A549 (cell line): ENCODE results near the gene PARVB. TPM values are rescaled to one million over a fixed set of nuclear protein-coding genes. Genes with fewer than 3 reads are reported as not detected.
A peak's percentile ranks its signal among the peaks of the same experiment; 100 is the strongest.

Experiments
- ATAC-seq, 2 experiments: fragments of 200-7000 bp in 1 of 2; fragments of >200 bp in 1 of 2; cut with Nextera tagmentation in 1 of 2; cut with Tn5 transposase in 1 of 2; 3 replicates each; pipeline versions ENCODE4 v1.8.0 to v1.9.1; 2018 to 2020; ENCODE audit warnings: mild to moderate bottlenecking in 1 of 2, moderate library complexity in 1 of 2
- CTCF ChIA-PET: fragments of 300-600 bp; sonication (Branson Sonifier 250); formaldehyde crosslinking; extraction: SDS; loops from one replicate; lab custom pipeline; 2021; ENCODE audit warnings: antibody characterized with exemption, inconsistent platforms; lab: Yijun Ruan, JAX
- POLR2A ChIA-PET: fragments of 350-600 bp; formaldehyde crosslinking; extraction: SDS; loops from one replicate; lab custom pipeline; 2021; ENCODE audit warnings: antibody characterized with exemption, inconsistent platforms; lab: Yijun Ruan, JAX
- DNase-seq, 2 experiments: peaks; one replicate each; pipeline versions ENCODE4 v3.0.0 to v3.0.0-alpha.2; 2011 to 2016; ENCODE audit warnings: low read depth in 1 of 2, low spot score in 1 of 2
- FAIRE-seq: peaks from 2 replicates; lab custom pipeline; 2011; peaks lifted over from hg19 to GRCh38; lab: Jason Lieb, UNC
- H3K27ac ChIP-seq, 2 experiments: fragments of >200 bp; sonication (Bioruptor Twin); formaldehyde crosslinking; 3 replicates each; pipeline ENCODE4 v1.5.1; 2016 to 2017
- H3K4me1 ChIP-seq: fragments of >200 bp; sonication (Bioruptor Twin); formaldehyde crosslinking; 3 replicates; pipeline ENCODE4 v1.6.1; 2016
- H3K4me2 ChIP-seq: fragments of >200 bp; sonication (Bioruptor Twin); formaldehyde crosslinking; 3 replicates; pipeline ENCODE4 v1.6.1; 2016
- H3K4me3 ChIP-seq: fragments of >200 bp; sonication (Bioruptor Twin); formaldehyde crosslinking; 3 replicates; pipeline ENCODE4 v1.5.1; 2016
- H3K9me3 ChIP-seq: fragments of >200 bp; sonication (Bioruptor Twin); formaldehyde crosslinking; 3 replicates; pipeline ENCODE4 v1.6.1; 2016
- CEBPB ChIP-seq, 2 experiments: fragments of >200 bp in 1 of 2; sonication (Bioruptor Twin) in 1 of 2; formaldehyde crosslinking in 1 of 2; IDR thresholded peaks; 2 replicates each; pipeline ENCODE4 v1.6.1; 2012 to 2016
- E2F6 ChIP-seq: IDR thresholded peaks from 2 replicates; pipeline ENCODE4 v1.6.1; 2012; ENCODE audit warnings: low read depth, borderline replicate concordance
- EHF ChIP-seq: fragments of 250-450 bp; sonication (Bioruptor Pico); IDR thresholded peaks from 2 replicates; pipeline ENCODE4 v1.5.0; 2020; ENCODE audit warnings: mild to moderate bottlenecking
- ESRRA ChIP-seq: fragments of 150-350 bp; IDR thresholded peaks from 2 replicates; pipeline ENCODE4 v1.6.1; 2014; ENCODE audit warnings: mild to moderate bottlenecking, low read length, borderline replicate concordance
- FOSB ChIP-seq: fragments of 250-450 bp; sonication (Bioruptor Pico); IDR thresholded peaks from 2 replicates; pipeline ENCODE4 v1.5.0; 2020; ENCODE audit warnings: mild to moderate bottlenecking, moderate library complexity
- FOSL2 ChIP-seq, 2 experiments: fragments of 450-650 bp in 1 of 2; fragments of >200 bp in 1 of 2; sonication (Bioruptor Twin) in 1 of 2; formaldehyde crosslinking; IDR thresholded peaks; 2 replicates each; pipeline versions ENCODE4 v1.5.0 to v1.6.1; 2016 to 2020; ENCODE audit warnings: mild to moderate bottlenecking in 1 of 2, moderate library complexity in 1 of 2
- FOXS1 ChIP-seq: fragments of 250-450 bp; sonication (Bioruptor Pico); IDR thresholded peaks from 2 replicates; pipeline ENCODE4 v1.5.0; 2020; ENCODE audit warnings: mild to moderate bottlenecking, moderate library complexity
- GATA3 ChIP-seq: IDR thresholded peaks from 2 replicates; pipeline ENCODE4 v1.6.1; 2012; ENCODE audit warnings: borderline replicate concordance
- HOXA7 ChIP-seq: fragments of 250-450 bp; sonication (Bioruptor Pico); IDR thresholded peaks from 2 replicates; pipeline ENCODE4 v1.5.0; 2020; ENCODE audit warnings: mild to moderate bottlenecking, moderate library complexity
- HOXB5 ChIP-seq: fragments of 250-450 bp; sonication (Bioruptor Pico); IDR thresholded peaks from 2 replicates; pipeline ENCODE4 v1.5.0; 2020; ENCODE audit warnings: mild to moderate bottlenecking, moderate library complexity
- JUN ChIP-seq, 2 experiments: fragments of >200 bp; sonication (Bioruptor Twin); formaldehyde crosslinking; IDR thresholded peaks; 2 replicates in 1 of 2; 3 replicates in 1 of 2; pipeline ENCODE4 v1.6.1; 2016 to 2017
- JUNB ChIP-seq: fragments of >200 bp; sonication (Bioruptor Twin); formaldehyde crosslinking; IDR thresholded peaks from 2 replicates; pipeline ENCODE4 v1.6.1; 2016
- KDM5A ChIP-seq: fragments of 200-600 bp; sonication (generic); IDR thresholded peaks from 2 replicates; pipeline ENCODE4 v1.6.1; 2016; ENCODE audit warnings: antibody characterized with exemption, mild to moderate bottlenecking
- MAFK ChIP-seq: fragments of 450-650 bp; IDR thresholded peaks from 2 replicates; pipeline ENCODE4 v1.6.1; 2014; ENCODE audit not compliant: partially characterized antibody
- MAZ ChIP-seq: fragments of 150-350 bp; IDR thresholded peaks from 2 replicates; pipeline ENCODE4 v1.6.1; 2014; ENCODE audit warnings: antibody characterized with exemption, low read depth, low read length, borderline replicate concordance
- NFE2L2 ChIP-seq: fragments of 150-350 bp; conservative IDR thresholded peaks from 2 replicates; pipeline ENCODE4 v1.6.1; 2014; ENCODE audit warnings: low read length
- NR3C1 ChIP-seq: fragments of >200 bp; sonication (Bioruptor Twin); formaldehyde crosslinking; IDR thresholded peaks from 3 replicates; pipeline ENCODE4 v1.6.1; 2017
- PHF8 ChIP-seq: fragments of 200-600 bp; sonication (generic); IDR thresholded peaks from 2 replicates; pipeline ENCODE4 v1.6.1; 2016; ENCODE audit warnings: low read depth, mild to moderate bottlenecking, antibody characterized with exemption, moderate library complexity, borderline replicate concordance
- POLR2A ChIP-seq: IDR thresholded peaks from 2 replicates; pipeline ENCODE4 v1.6.1; 2012; ENCODE audit warnings: mild to moderate bottlenecking, low read length
- POLR2AphosphoS2 ChIP-seq: conservative IDR thresholded peaks from 2 replicates; pipeline ENCODE4 v1.6.1; 2012; ENCODE audit warnings: low read length, improper control_type of control experiment, inconsistent platforms
- RAD21 ChIP-seq, 2 experiments: fragments of >200 bp in 1 of 2; sonication (Bioruptor Twin) in 1 of 2; formaldehyde crosslinking in 1 of 2; IDR thresholded peaks in 1 of 2; conservative IDR thresholded peaks in 1 of 2; 2 replicates in 1 of 2; 3 replicates in 1 of 2; pipeline ENCODE4 v1.6.1; 2012 to 2018; ENCODE audit warnings: inconsistent platforms in 1 of 2
- RCOR1 ChIP-seq: fragments of 150-350 bp; IDR thresholded peaks from 2 replicates; pipeline ENCODE4 v1.6.1; 2014; ENCODE audit warnings: antibody characterized with exemption, low read length, low read depth
- RNF2 ChIP-seq: fragments of 200-600 bp; sonication (generic); IDR thresholded peaks from 2 replicates; pipeline ENCODE4 v1.6.1; 2016; ENCODE audit warnings: low read depth, mild to moderate bottlenecking, antibody characterized with exemption, moderate library complexity, borderline replicate concordance
- SMC3 ChIP-seq: fragments of >200 bp; sonication (Bioruptor Twin); formaldehyde crosslinking; IDR thresholded peaks from 3 replicates; pipeline ENCODE4 v1.6.1; 2018; ENCODE audit warnings: inconsistent platforms
- TP53 ChIP-seq: fragments of 250-450 bp; sonication (Bioruptor Pico); IDR thresholded peaks from 2 replicates; pipeline ENCODE4 v1.5.0; 2021; ENCODE audit warnings: mild to moderate bottlenecking, moderate library complexity
- ZSCAN20 ChIP-seq: fragments of 250-450 bp; sonication (Bioruptor Pico); IDR thresholded peaks from 2 replicates; pipeline ENCODE4 v1.8.0; 2022; ENCODE audit warnings: mild to moderate bottlenecking, moderate library complexity
- WGBS: methylation state at CpG from one replicate; pipeline ENCODE4 v1.1.6; 2017; ENCODE audit errors: missing lambda C conversion rate; 5-methylcytosine and 5-hydroxymethylcytosine counted together
- polyA plus RNA-seq, 4 experiments: library from polyadenylated mRNA; depleted of rRNA in 3 of 4; stranded (reverse); fragments of >200 nt; fragmentation: RNase III in 1 of 4; extraction: RNeasy Plus Mini Kit Qiagen cat#74134 plus additional on column Dnase treatment in 1 of 4; gene quantifications; 2 replicates in 3 of 4; 3 replicates in 1 of 4; pipeline ENCODE4 v1.2.3, GENCODE V29; 2011 to 2017
- TF ChIP-seq, protein P1 (sequence below): IDR thresholded peaks from 2 replicates; pipeline ENCODE4 v1.6.1; 2012
- TF ChIP-seq, protein P2 (sequence below): fragments of >200 bp; sonication (Bioruptor Twin); formaldehyde crosslinking; IDR thresholded peaks from 2 replicates; pipeline ENCODE4 v1.6.1; 2016
- TF ChIP-seq, protein P3 (sequence below): IDR thresholded peaks from 2 replicates; pipeline ENCODE4 v1.6.1; 2012
- TF ChIP-seq, protein P4 (sequence below): fragments of 150-350 bp; IDR thresholded peaks from 2 replicates; pipeline ENCODE4 v1.6.1; 2014; ENCODE audit warnings: low read depth, mild to moderate bottlenecking, low read length

The PARVB gene
- polyA plus RNA-seq, 2 of the 4 experiments (the other 2 are of a cell fraction), result 28.3 to 33.5 TPM

DNA sequence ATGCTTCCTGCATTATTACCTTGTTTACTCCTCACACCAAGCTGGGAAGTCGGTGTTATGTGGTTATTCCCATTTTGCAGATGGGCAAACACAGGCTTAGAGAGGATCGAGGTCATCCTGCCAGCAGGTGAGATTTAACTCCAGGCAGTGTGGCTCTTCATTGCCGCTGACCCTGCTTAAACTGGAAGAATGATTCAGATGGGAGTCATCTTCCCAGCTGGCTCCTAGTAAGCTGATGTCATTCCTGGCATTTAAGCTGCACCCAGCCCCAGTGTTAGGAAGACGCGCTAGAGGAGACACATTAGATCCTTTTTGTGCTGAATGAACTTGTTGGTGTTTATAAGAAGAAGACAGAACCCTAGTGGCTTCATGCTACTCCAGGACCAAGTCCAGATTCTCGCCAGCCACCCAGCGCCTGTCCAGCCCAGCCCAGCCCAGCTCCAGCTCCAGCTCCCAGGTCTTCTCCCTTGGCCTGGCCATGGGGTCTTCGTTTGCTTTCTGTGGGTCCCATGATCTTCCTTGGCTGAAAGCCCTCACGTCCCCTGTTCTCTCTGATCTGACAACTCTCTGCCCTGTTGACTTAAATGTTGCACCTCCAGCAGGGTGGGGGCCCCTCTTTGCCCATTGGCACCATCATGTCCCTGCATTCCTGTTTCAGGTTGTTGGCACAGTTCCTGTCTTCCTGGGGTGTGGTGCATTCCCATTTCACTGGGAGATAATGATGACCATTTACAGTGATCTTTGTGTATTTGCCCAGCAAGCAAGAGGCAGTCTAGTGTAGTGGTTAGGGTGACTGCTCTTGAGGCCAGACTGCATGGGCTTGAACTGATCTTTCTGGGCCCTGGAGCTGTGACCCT is 13.6 kb downstream of the PARVB start (continued):
- TF ChIP-seq, protein P1, sequence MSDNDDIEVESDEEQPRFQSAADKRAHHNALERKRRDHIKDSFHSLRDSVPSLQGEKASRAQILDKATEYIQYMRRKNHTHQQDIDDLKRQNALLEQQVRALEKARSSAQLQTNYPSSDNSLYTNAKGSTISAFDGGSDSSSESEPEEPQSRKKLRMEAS, result peak; percentile 41; the same call in 1 of the 2 replicates
- TF ChIP-seq JUNB (peak; percentile 76), ZSCAN20 (no peak), POLR2A (no peak), FOSL2 (IDR thresholded peaks at IDR 0.05) (peak; percentile 86), FOSL2 (CRISPR knock-in tag; IDR thresholded peaks at IDR 0.05) (peak; percentile 90), JUN (IDR thresholded peaks at IDR 0.05) (0 out of 5 replicates have a peak, but pooled peaks of 1 of the 2 experiments have one; percentile 46), RCOR1 (0 out of 2 replicates have a peak, but pooled peaks have one; percentile 23), RNF2 (no peak), NFE2L2 (no peak), CEBPB (IDR thresholded peaks at IDR 0.05) (no peak), HOXB5 (no peak), POLR2AphosphoS2 (no peak), PHF8 (no peak), NR3C1 (no peak), MAZ (no peak), FOXS1 (CRISPR knock-in tag) (no peak), RAD21 (conservative IDR thresholded peaks at IDR 0.05 in 1 of 2, IDR thresholded peaks at IDR 0.05 in 1 of 2) (no peak), ESRRA (peak; percentile 85; the same call in 1 of the 2 replicates), TP53 (no peak), HOXA7 (CRISPR knock-in tag) (no peak), KDM5A (no peak)
- TF ChIP-seq, protein P2, sequence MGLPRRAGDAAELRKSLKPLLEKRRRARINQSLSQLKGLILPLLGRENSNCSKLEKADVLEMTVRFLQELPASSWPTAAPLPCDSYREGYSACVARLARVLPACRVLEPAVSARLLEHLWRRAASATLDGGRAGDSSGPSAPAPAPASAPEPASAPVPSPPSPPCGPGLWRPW, result no peak
- TF ChIP-seq, protein P3, sequence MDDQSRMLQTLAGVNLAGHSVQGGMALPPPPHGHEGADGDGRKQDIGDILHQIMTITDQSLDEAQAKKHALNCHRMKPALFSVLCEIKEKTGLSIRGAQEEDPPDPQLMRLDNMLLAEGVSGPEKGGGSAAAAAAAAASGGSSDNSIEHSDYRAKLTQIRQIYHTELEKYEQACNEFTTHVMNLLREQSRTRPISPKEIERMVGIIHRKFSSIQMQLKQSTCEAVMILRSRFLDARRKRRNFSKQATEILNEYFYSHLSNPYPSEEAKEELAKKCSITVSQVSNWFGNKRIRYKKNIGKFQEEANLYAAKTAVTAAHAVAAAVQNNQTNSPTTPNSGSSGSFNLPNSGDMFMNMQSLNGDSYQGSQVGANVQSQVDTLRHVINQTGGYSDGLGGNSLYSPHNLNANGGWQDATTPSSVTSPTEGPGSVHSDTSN, result peak; percentile 73; the same call in 1 of the 2 replicates
- TF ChIP-seq, protein P4, sequence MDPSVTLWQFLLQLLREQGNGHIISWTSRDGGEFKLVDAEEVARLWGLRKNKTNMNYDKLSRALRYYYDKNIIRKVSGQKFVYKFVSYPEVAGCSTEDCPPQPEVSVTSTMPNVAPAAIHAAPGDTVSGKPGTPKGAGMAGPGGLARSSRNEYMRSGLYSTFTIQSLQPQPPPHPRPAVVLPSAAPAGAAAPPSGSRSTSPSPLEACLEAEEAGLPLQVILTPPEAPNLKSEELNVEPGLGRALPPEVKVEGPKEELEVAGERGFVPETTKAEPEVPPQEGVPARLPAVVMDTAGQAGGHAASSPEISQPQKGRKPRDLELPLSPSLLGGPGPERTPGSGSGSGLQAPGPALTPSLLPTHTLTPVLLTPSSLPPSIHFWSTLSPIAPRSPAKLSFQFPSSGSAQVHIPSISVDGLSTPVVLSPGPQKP, result no peak

GRCh38 chr22:44039566-44040171 is 15.6 kb downstream of the PARVB start:
- Histone ChIP-seq H3K27ac (no peak overlapping the region), H3K4me2 (no peak overlapping the region), H3K4me1 (peaks cover 32% of the 10 kb centered on the region), H3K4me3 (no peak overlapping the region), H3K9me3 (no peaks in the 10 kb centered on the region)
- FAIRE-seq, result no peak
- 93% methylated on average over 8 of the region's 8 CpGs for WGBS
- no peak for DNase-seq
- TF ChIP-seq EHF (CRISPR knock-in tag) (no peak), FOSB (CRISPR knock-in tag) (no peak), MAFK (no peak), E2F6 (no peak), GATA3 (no peak), SMC3 (no peak)
- ChIA-PET CTCF (interaction anchor here (0.8 to 1.4 kb wide), 4 partner anchors 11 to 47 kb away, joined by 4 to 5 read pairs (median 4); no protein-coding TSS in a partner anchor), POLR2A (no interaction called here)
- ATAC-seq, result no peak
